ENCODE measurements around the gene BPIFB6. TPM values are rescaled to one million over a fixed set of nuclear protein-coding genes. Genes with fewer than 3 reads are reported as not detected.
"Not testable (repeated sequence)": the region's sequence is repeated elsewhere in the genome, so short reads cannot be mapped to it uniquely, and the experiment has no call there.

BPIFB6 gene
- total RNA-seq, 1 experiment from 2014 or later = not detected

DNA sequence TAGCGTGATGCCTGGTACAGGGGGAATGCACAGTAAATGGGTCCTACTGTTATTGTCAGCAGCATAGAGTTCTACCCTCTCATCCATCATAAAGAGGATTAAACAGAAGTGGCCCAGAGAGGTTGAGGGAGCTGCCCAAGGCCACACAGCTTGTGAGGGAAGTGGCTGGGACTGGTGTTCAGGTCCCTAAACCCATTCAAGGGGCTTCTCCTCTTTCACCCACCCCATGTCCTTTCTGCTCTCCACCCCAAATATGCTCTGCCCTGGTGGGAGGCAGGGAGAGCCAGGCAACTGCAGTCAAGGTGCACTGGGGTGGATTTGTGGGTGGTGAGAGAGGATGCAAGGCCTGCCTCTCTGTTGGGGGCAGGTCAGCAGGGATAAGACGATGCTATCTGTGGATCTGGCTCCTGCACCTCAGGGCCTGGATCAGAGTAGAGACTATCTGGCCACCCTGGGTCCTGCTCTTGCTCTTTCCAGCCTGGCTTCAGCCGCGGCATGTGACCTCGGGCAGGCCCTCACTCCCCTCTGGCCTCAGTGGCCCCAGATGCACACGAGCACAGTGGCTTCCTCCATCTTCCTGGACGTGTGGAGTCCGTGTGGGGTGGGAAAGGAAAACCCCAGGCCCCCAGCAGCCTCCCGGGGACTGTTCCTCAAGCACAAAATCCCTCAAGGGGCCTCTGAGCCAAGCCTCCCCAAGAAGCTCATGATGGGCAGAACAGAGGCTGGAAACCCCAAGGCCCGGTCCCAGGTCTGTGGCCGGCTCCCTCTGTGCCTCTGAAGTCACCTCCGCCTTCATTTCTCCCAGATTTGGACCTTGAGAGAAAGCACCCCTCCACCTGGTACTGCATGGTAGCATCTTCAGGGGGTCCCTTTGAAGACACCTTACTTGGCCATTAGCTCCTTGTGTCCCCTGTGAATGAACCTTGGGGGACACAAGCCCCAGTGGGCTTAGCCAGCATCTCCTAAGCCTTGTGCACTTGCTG, 3.4 kb upstream of the BPIFB6 start:
- DNase-seq (ENCODE audit: low read depth) = no peak

DNA sequence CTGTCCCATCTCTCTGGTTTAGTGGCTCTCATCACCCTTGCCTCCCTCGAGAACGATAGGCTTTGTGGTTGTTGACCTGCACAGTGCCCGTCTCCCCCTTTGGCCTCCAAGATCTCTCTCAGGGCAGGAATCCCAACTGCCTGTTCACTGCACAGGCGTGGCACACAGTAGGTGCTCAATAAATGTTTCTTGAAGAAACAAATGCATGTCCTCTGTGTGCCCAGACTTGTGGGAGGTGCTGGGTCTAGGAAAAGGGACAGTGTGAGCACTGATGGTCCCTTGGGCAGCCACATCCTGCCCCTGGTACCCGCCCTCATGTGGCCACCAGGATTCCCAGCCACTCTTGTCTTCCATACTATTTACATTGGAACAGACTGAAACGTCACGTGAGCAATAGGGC, 2.6 kb upstream of the BPIFB6 start:
- no peak for DNase-seq (ENCODE audit: low read depth)

DNA sequence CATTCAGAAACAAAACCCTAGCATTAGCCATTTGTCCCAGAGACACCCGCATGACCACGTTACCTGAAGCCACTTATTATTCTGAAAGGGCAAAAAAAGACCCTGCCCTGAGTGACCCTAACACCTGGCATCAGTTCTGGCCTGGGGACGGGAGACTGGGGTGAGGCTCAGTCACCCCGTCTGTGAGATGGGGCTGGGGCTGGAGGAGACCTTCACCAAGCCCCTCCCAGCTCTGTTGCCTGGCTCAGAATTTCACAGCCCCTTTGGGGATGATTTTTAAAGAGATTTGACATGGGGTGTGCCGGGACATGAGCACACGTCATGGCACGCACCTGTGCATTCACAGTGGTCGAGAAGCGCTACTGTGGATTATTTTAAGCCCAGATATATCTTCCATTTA, 1.4 kb upstream of the BPIFB6 start:
- no peak for DNase-seq (ENCODE audit: low read depth)

DNA sequence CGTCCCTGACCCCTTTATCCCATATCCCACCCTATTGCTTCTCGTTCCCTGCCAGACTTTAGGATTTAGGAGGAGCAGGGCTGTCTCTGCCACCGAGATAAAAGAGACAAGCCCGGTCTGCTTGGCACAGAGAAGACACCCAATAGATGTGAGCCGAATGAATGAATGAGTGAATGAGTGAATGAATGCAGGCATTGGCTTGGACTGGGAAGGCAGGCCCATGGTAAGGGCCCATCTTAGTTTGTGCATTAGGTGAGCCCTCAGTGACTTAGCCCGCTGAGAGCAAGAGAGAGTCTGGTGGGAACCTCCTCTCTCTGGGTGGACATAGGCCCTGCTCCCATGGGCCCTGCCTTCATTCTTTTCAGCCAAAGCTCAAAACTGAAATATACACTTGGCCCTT, 879 bp upstream of the BPIFB6 start:
- DNase-seq (ENCODE audit: low read depth) = no peak

DNA sequence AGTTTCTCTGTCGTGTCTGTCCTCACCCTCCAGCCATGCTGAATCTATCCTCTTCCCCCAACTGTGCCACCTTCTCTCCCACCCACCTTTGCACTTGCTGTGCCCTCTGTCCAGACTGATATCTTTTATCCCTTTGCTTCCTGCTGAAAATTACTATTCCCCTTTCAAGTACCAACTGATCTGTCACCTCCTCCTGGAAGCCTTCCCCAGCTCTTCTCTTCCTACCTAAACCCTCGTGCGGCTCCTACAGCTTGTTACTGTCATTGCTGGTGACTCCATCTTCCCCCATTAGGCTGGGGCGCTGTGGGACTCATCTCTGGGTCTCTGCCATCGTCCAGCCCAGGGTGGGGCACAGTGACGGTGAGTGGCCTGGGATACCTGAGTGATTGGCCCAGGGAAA, 1.1 kb downstream of the BPIFB6 start:
- DNase-seq (ENCODE audit: low read depth) = no peak

DNA sequence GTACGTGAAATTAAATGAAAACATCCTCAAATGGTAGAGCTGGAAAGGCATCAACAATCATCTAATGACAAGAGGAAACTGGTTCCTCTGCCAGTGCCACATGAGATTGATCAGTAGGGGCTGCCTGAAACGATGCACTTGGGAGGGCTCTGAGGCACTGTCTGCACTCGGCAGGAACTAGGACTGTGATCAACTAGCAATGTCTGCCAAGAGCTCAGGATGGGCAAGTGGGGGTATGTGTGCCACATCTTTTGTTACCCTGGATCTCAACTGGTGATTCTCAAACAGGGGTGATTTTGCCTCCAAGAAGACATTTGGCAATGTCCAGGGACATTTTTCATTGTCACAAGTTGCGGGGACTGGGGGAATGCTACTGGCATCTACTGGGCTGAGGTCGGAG, 1.9 kb downstream of the BPIFB6 start:
- DNase-seq (ENCODE audit: low read depth) = no peak

DNA sequence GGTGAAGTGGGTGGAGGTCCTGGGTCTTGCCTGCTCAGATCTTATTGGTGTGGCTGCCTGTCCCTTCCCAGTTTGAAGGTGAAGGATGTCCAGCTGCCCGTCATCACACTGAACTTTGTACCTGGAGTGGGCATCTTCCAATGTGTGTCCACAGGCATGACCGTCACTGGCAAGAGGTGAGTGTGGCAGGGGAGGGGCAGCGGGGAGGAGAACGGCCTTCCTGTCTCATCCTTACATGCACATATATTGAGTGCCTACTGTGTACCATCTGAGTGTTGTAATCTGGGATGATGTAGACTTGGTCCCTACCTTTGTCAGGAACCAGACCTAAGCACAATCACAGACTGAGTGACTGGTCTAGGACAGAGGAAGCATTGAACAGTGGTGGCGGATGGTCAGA, 2.7 kb downstream of the BPIFB6 start:
- DNase-seq (ENCODE audit: low read depth) = no peak

DNA sequence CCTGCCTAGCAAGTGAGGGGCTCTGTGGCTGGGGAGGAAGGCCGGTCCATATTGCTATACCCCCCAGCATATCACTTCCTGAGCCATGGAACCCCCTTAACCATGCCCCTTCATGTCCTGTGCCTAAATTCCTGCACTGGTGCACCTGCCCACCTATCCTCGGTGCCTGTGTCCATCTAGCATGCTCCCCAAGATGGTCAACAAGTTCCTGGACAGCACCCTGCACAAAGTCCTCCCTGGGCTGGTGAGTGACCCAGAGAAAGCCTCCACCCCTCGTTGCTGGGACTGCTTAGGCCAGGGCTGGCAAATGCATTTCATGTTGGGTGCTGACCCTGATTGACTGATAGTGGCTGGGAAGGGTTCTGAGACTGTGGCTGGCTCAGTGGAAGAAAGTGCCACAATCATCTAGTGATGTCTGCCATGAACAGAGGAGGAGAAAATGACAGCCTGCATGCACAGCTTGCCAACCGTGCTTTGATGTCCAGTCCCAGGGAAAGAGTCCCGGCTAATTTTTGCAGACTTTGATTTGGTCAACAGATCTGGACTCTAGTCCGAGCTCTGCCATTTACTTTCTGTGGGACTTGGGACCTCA, 3.5 kb downstream of the BPIFB6 start:
- DNase-seq (ENCODE audit: low read depth) = no peak

DNA sequence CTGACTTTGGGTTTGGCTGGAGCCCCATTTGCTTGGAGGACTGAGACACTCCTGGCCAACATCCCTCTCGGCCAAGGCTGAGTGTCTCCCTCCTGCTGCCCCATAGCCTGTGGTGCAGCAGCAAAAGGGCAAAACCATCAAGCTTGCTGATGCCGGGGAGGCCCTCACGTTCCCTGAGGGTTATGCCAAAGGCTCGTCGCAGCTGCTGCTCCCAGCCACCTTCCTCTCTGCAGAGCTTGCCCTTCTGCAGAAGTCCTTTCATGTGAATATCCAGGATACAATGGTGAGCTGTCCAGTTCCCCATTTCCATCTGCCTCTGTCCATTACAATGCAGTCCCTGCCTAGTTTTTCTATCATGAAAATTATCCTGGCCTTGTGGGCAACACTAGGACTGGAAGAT, 6.0 kb downstream of the BPIFB6 start:
- DNase-seq (ENCODE audit: low read depth) = no peak

DNA sequence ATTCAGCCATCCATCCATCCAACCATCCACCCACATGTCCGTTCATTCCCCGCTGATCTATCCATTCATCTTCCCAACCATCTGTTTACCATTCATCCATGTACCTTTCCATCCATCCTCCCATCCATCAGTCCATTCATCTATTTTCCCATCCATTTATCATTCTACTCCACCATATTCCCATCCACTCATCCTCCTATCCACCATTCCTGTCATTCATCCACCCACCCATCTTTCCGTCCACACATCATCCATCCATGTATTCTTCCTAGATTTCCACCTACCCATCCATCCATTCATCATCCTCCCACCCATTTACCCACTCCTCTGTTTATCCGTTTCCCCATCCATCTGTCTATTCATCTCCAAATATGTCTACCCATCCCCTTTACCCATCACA, 6.8 kb downstream of the BPIFB6 start:
- DNase-seq (ENCODE audit: low read depth) = no peak

DNA sequence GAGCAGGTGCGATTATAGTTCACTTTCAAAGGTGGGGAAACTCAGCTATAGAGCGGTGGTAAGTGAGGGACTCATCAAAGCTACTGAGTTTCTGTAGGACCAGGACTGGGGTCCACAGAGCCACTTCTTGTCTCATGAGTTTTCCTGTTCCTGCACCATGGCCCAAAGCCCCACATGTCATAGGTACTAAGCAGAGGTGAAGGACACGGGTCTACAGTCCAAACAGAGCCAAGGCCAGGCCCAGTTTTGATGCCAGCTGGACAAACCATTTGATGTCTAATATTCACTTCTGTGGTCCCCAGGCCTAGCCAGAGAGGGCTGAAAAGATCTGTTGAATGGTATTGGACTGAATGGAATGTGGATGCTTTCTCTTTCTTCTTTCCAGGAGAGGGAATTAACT, 11.0 kb downstream of the BPIFB6 start:
- DNase-seq (ENCODE audit: low read depth) = no peak

DNA sequence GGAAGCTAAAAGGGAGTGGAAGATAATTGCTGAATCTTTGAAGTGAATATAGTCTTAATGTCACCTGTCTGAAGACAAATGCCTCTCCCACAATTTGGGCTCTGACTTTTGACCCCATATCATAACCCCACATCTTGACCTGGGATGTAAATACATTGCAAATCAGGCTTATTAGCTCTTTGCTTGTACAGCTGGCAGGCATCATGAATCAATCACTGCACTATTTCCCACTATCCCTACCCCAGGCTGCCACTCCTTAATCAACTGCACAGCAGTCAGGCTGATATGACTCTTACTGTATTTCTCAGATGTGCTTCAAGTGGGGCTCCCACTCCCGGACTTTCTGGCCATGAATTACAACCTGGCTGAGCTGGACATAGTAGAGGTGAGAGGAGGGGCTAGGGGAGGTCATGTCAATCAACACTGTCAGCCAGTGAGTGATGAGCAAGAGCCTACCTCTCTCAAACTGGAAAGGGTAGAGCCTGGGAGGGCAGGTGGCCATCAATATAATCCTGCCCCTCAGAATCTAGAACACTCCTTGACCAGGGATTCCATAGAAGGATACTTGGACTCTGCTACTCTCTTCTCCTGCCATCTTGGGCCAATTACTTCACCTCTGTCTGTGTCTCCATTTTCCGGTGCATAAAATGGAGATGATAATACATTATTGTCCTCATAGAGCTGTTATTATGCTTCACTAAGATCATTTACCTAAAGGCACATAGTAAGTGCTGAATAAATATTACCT, 11.7 kb downstream of the BPIFB6 start:
- no peak for DNase-seq (ENCODE audit: low read depth)

DNA sequence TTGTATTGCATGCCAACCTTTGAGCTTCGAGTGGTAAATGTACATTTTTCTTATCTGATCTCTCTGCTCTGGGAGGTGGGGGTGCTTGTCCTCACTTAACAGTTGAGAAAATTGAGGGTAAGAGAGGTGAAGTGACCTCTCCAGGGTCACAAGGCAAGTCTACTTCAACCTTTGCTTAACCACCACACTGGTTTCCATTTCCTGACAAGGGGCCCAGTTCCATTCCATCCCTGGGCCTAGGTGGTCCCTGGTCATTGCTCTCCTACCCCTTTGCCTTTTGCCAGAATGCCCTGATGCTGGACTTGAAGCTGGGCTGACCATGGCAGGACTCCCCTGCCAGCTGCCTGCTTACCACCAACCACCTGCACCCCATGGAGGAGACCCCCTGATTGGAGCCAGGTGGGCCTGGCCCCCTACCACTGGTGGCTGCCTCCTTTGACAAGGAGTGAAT, 12.3 kb downstream of the BPIFB6 start:
- no peak for DNase-seq (ENCODE audit: low read depth)

DNA sequence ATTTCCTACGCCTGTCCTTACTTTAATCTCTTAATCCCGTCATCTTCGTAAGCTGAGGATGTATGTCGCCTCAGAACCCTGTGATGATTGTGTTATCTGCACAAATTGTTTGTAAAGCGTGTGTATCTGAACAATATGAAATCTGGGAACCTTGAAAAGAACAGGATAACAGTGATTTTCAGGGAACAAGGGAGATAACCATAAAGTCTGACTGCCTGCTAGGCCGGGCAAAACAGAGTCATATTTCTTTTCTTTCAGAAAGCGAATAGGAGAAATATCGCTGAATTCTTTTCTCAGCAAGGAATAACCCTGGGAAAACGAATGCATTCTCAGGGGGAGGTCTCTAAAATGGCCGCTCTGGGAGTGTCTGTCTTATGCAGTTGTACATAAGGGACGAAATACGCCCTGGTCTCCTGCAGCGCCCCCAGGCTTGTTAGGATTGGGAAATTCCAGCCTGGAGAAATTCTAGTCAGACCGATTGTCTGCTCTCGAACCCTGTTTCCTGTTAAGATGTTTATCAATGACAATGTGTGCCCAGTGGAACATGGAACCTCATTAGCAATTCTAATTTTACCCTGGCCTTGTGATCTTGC, 13.8 kb downstream of the BPIFB6 start:
- not testable (repeated sequence) for DNase-seq (ENCODE audit: low read depth)

DNA sequence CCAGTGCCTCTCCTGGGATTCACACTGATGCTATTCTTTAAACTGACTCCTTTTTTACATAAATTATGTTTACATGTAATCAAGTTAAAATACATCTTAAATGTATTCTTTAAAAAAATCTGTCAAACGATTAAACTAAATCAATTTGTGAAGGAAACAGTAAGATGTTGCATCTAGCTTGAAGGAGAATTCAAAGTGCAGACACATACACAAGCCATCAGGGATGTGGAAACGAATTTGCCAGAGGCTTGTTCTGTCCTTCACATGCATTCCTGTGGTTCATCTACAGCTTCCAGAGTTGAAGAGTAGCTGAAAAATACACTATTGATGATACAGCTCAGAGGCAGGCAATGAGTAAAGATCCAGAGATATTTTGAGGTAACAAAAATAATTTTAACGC, 15.0 kb downstream of the BPIFB6 start:
- no peak for DNase-seq (ENCODE audit: low read depth)

DNA sequence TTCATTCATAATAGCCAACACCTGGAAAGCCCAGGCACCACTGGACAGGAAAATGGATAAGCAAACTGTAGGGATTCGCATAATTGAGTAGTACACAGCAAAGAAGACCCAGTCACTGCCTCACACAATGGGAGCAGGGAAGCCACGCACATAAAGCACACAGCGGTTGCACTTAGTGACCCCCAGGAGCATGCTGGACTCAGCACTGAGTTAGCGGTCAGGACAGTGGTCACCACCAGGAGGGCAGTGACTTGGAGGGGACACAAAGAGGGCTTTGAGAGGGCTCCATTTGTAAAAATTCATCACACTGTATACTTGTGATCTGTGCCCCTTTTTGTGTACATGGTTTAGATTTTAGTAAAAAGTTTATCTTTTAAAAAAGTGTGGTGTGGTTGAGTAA, 19.9 kb downstream of the BPIFB6 start:
- no peak for DNase-seq (ENCODE audit: low read depth)

DNA sequence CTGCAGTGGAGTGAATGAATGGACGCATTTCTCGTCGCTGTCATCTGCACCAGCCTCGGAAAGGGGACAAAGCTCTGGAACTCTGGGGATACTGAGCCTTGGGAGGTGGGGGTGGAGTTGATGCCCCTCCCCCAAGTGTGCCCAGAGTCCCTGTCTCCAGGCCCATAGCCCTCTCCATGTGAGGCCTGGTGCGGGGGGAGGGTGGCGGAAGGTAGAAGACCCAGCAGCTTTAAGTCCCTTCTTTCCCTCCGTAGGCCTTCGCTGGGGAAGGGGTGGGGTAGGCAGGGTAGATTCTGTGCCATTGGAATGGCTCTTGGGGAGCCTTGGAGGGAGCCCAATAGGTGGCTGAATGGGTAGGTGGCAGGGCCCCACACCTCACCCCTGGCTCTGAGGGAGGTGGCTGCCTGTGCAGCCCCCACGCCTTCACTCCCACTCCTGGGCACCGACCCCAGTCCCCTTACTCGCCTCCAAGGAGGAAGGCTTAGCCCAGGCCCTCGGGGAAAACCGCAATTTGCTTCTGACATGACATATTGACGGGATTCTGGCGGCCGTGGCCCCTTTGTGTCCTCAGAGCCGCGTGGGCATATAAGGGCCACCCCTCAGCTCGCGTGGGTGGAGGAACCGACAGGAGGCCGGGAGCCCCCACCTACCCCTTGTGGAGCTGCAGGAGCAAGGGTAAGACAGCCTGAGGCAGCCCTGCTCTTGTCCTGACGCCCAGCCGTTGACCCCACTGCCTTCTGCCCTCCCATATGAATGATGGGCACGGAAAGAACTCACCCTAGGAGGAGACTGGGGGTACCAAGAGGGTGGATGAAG, 22.1 kb downstream of the BPIFB6 start, which contains the start of gene BPIFB3:
Gene BPIFB3 (plus strand): TSS at position 613 of the 816 bp plus-strand sequence. CDS start 1,533 bp downstream, outside the sequence.
- no peak for DNase-seq (ENCODE audit: low read depth)

DNA sequence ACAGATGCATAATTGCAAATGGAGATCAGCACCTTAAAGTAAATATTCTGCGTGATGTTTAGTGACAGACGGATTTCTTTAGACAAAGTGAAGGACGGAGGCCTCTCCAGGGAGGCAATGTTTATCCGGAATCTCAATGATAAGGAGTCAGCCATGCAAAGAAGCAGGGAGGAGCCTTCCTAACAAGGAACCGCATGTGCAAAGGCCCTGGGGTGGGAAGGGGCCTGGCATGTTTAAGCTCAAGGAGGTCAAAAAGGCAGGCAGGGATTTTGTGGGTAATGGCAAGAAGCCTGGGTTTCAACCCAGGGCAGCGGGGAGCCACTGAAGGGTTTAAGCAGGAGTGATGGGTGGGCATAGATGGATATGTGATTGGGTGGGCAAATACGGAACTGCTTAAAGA, 22.9 kb downstream of the BPIFB6 start:
- DNase-seq (ENCODE audit: low read depth) = no peak

DNA sequence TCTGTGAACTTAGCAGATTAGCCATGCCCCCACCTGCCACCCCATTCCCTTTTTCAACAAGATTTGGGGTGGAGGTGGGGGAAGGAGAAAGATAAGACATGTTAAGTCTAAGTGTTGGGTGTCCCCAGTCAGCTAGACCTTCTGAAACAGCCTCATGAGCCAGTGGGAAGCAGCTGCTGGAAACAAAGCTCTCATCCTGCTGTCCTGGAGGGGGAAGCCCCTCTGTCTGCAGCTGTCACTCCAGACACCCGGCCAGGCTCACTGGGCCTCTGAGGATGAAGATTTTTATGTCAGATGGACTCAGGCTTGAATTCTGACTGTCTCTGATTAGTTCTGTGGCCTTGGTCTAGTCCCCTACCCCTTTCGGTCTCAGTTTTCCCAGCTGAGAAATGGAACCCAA, 23.3 kb downstream of the BPIFB6 start:
- no peak for DNase-seq (ENCODE audit: low read depth)

DNA sequence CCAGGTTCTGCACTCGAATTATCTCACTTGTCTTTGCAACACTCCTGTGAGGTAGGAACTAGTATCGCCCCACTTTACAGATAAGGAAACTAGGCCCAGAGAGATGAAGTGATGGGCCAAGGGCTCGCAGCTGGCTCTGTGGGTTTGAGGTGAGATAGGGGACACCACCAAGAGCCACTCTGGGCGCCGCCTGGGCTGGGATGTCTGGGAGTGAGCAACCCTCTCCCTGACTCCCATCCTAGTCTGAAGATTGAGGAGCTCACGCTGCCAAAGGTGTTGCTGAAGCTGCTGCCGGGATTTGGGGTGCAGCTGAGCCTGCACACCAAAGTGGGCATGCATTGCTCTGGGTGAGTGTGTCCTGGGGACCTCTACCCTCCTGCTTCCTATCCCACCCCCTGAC, 27.7 kb downstream of the BPIFB6 start:
- no peak for DNase-seq (ENCODE audit: low read depth)
